C4-2B (cell line): ENCODE data around the gene ZNF221.

ENCODE experiments used
- CTCF ChIP-seq: fragments of 450-650 bp; conservative IDR thresholded peaks from 2 replicates; pipeline ENCODE4 v1.5.1; 2017; ENCODE audit warnings: mild to moderate bottlenecking
- ZFX ChIP-seq: fragments of 450-650 bp; IDR thresholded peaks from 2 replicates; pipeline ENCODE4 v1.6.1; 2017

GRCh38 chr19:43960411-43960810, 9.4 kb downstream of the ZNF221 start:
- TF ChIP-seq CTCF (no peak), ZFX (no peak)
